NCI-H460 (cell line): ENCODE measurements around the gene ZNF284. TPM values are rescaled to one million over a fixed set of nuclear protein-coding genes. Genes with fewer than 3 reads are reported as not detected.
A peak's percentile ranks its signal among the peaks of the same experiment; 100 is the strongest.

ENCODE experiments used
- DNase-seq: peaks from one replicate; pipeline ENCODE4 v3.0.0-alpha.2; 2016; ENCODE audit warnings: low read depth; ENCODE audit errors: extremely low read depth
- polyA plus RNA-seq: library from polyadenylated mRNA; depleted of rRNA; stranded (reverse); fragments of >200 nt; gene quantifications from 2 replicates; pipeline ENCODE4 v1.2.3, GENCODE V29; 2014; cell fraction: nucleus; rRNA removed
- total RNA-seq: library from RNA; depleted of rRNA; stranded (reverse); fragments of >200 nt; shearing (Covaris generic); gene quantifications from 2 replicates; pipeline ENCODE4 v1.2.3, GENCODE V29; 2014; rRNA removed

ZNF284 gene
- 2.0 and 2.2 TPM in 2 replicates for total RNA-seq
- polyA plus RNA-seq: 1.3 and 1.9 TPM in 2 replicates

DNA sequence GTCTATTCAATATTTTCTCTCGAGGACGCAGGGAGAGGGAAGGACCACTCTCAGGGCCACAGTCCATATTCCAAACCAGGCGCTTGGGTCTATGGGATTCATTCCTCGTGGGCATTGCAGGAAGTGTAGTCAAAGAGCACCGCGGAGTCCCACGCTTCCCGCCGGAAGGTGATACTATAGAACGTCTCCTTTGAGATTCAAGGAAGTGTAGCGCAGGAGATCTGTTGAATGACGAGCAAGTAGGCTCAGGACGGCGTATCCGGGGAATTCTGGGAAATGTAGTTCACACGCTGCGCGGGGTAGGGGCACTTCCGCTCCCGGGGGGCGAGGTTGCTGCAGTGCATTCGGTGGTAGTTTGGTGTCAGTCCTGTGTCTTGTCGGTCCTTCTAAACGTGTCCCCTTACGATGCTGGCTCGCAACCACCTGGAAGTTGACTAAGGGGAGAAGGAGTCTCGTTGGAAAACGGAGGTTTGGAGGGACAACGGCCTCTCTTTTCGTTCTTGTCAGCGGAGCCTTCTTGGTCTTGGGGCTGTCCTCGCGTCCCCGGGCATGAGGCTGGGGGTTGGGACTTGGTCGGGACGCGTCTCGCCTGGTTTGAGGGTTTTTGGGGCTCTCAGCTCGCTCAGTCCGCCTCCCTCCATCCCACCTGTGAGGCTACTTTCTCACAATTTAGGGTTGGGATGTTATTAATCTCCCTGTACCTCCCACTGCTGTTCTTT lies at the start of gene ZNF284:
ZNF284 (plus strand) TSS at position 336 of the 719 bp plus-strand sequence. CDS start 4,231 bp downstream, outside the sequence.
- DNase-seq: peak; percentile 80

DNA sequence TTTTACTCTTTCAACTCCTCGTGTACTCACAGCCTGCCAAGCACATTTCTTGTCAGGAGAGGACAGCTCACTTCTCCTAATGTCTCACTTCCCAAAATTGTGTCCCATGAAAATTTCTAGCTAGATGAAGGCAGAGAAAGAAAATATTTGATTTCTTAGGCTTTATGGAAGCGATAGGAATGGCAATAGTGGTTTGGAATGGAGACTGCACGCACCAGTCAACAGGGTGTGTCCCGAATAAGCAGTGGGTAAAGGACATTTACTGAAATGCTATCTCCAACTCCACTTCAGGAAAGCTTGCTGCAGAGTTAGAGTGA lies 47.1 kb upstream of the ZNF284 start:
- no peak for DNase-seq

DNA sequence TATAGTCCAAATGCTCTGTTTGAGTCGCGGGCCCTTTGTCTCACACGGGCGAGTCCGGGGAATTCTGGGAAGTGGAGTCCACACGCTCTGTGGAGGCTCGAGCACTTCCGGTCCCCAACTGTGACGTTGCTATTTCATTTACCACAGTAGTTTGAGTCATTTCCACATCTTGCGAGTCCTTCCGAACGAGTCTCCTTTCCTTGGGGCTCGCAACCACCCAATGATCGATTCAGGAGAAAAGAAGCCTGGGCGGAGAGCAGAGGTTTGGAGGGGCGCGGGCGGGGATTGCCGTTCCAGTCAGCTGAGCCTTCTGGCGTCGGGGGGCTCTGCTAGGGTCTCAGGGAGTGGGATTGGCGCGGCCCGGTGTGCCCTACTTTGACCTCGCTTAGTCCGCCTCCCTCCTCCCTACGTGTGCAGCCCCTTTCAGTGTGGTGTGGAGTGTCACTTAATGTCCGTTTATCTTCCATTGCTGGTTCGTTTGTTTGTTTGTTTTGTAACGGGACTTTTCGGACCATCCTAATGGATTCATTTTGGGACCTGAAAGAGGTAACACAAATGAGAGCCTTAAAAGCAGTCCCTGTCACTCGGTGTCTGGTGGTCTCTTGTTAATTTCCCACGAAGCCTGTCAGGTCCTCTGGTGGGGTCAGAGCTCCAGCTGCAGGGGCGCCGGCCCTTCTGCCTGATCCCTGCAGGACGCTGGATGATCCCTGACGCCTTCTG lies 46.6 kb upstream of the ZNF284 start, which contains the start of gene ZNF222:
ZNF222 (plus strand) TSS at position 163 of the 720 bp plus-strand sequence; CDS start at position 221, 58 bp downstream.
- peak; percentile 80 for DNase-seq

DNA sequence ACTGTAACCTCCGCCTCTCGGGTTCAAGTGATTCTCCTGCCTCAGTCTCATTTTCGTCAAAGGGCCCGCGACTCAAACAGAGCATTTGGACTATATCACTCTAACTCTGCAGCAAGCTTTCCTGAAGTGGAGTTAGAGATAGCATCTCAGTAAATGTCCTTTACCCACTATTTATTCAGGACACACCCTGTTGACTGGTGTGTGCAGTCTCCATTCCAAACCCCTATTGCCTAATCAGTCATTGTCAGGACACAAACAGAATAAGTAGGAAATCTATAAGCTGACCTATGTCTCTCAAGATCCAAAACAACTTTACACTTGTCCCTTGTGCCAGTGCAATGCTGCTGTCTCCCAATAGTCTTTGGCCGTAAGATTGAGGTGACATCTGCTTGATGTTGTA lies 45.3 kb upstream of the ZNF284 start:
- no peak for DNase-seq

DNA sequence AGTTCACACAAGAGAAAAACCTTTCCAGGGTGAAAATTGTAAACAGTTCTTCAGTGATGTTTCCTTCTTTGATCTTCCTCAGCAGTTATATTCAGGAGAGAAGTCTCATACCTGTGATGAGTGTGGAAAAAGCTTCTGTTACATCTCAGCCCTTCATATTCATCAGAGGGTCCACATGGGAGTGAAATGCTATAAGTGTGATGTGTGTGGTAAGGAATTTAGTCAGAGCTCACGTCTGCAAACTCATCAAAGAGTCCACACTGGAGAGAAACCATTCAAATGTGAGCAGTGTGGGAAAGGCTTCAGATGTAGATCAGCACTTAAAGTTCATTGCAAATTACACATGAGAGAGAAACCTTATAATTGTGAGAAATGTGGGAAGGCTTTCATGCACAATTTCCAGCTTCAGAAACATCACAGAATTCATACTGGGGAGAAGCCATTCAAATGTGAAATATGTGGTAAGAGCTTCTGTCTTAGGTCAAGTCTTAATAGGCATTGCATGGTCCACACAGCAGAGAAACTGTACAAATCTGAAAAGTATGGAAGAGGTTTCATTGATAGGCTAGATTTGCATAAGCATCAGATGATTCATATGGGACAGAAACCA lies 39.9 kb upstream of the ZNF284 start:
- DNase-seq: no peak

DNA sequence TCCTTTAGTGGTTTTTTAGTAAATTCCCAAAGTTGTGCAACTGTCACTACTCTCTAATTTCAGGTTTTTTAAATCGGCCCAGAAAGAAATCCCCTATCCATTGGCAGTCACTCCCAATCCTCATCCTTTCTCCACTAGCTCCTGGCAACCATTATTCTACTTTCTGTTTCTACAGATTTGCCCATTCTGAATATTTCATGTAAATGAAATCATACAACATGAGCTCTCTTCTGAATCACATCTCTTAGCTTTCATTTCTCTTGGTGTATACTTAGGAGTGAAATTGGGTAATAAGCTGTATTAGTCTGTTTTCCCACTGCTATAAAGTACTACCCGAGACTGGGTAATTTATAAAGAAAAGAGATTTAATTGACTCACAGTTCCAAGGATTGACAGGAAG lies 29.8 kb upstream of the ZNF284 start:
- DNase-seq: no peak

DNA sequence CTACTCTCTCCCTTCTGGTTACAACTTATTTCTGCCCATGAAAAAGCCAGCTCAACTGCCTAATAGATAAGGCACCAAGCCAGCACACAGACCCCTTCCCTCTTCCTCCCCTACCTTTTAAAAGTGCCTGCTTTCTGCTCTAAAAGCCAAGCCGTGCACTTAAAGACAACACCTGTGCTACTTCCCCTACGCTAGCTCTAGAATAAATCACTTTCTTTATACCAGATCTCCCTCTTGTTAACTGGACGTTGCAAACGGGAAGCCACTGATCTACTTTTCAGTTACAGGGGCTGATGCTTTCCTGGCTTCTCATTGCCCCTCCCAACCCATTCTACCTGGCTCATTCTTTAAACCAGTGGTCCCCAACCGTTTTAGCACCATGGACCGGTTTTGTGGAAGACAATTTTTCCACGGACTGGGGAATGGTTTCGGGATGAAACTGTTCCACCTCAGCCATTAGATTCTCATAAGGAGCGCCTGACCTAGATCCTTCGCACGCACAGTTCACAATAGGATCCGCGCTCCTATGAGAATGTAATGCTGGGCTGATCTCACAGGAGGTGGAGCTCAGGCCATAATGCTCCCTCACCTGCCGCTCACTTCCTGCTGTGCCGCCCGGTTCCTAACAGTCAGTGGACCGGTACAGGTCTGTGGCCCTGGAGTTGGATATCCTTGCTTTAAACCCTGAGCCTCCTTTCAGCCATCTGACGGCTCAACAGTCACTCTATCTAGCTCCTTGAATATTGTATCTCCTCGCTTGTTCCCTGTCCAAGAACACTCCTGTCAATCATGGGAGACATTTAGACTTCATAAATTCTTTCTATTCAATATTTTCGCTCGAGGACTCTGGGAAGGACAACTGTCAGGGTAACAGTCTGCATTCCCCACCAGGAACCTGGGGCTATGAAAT lies 21.0 kb upstream of the ZNF284 start:
- no peak for DNase-seq

DNA sequence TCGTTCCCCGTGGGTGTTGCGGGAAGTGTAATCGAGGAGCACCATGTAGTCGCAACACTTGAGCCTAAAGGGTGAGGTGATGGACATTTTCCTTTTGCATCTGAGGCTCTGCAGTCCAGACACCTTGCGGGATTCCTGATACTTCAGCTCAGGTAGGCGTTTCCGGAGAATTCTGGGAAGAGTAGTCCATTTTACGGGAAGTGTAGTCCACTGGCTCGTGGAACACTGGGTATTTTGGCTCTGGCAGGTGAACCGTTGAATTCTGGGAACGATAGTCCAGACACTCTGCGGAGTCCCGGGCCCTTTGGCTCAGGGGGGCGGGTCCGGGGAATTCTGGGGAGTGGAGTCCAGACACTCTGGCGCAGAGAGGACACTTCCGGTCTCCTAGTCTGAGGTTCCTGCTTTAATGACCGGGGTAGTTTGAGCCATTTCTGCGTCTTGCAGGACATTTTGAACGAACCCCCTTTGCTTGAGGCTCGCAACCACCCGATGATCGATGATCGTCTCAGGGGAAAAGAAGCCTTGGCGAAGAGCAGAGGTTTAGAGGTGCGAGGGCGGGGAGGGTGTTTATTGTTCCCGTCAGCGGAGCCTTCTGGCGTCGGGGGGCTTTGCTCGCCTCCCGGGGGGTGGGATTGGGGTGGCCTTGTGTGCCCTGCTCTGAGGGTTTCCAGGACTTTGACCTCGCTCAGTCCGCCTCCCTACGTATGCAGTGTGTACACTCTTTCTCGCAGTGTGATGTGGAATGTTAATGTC lies 20.1 kb upstream of the ZNF284 start, which contains the start of gene ZNF223:
ZNF223 (plus strand) TSS at position 387 of the 753 bp plus-strand sequence. CDS start 3,141 bp downstream, outside the sequence.
- DNase-seq: peak; percentile 83

DNA sequence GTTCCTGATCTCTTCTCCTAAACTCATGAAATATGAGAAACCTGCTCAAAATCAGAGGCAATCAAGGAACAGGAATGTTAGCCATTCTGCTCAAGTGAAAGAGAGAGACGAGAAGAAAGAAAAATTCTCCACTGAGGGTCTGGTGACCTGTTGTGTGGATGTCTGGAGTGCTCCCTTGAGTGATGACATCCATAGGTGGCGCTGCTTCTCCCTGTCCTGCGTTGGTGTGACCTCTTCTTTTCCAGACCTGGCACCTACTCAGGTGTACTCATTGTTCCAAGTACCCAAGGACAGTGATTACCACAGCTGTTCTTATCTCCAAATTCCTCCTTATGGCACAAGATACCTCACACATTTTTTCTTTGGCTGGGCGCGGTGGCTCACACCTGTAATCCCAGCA lies 16.1 kb upstream of the ZNF284 start:
- no peak for DNase-seq

DNA sequence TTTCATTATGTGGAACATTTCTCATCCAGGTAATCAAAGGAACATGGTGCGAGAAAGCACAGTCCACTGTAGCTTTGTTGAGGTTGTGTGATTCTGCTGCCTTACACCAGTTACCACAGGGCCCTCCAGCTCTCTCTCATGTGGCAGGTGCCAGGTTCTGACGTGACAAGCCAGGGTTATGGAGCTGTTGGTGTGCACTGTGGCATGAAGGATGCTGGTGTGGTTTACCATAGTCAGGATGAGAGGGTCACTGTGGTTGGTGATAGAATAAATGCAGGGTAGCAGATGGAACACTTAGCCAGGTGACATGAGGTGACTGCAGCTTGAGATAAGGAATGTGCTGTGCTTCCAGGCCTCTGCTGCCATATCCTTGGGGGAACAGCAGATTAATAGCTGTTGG lies 12.7 kb upstream of the ZNF284 start:
- DNase-seq: no peak

DNA sequence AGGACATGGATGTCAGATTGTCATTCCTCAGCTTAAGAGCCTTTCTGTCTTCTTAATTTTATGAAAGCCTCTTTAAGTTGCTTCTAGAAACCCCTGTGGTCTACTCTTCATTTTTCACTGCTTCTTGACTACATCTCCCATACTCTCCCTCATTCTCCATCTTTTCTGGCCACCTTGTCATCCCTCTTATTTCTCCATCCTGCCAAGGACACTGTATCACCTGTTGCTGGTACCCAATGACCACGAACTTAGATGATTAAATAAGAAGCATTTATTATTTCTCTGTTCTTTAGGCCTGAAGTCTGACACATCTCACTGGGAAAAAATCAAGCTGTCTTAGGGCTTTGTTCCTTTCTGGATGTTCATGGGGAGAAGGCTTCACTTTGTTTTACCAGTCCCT lies 10.9 kb upstream of the ZNF284 start:
- no peak for DNase-seq

DNA sequence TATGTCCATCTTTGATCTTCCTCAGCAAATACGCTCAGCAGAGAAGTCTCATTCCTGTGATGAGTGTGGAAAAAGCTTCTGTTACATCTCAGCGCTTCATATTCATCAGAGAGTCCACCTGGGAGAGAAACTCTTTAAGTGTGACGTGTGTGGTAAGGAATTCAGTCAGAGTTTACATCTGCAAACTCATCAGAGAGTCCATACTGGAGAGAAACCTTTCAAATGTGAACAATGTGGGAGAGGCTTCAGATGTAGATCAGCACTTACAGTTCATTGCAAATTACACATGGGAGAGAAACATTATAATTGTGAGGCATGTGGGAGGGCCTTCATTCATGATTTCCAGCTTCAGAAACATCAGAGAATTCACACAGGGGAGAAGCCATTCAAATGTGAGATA lies 5.7 kb upstream of the ZNF284 start:
- DNase-seq: no peak

DNA sequence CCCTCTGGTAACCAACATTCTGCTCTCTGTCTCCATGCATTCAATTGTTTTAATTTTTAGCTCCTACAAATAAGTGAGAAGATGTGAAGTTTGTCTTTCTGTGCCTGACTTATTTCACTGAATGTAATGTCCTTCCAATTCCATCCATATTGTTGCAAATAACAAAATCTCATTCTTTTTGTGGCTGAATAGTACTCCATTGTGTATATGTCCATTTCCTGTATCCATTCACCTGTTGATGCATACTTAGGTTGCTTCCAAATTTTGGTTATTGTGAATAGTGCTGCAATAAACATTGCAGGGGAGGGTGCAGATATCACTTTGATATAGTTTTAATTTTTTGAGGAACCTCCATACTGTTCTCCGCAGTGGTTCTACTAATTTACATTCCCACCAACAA lies 2.5 kb upstream of the ZNF284 start:
- DNase-seq: no peak

DNA sequence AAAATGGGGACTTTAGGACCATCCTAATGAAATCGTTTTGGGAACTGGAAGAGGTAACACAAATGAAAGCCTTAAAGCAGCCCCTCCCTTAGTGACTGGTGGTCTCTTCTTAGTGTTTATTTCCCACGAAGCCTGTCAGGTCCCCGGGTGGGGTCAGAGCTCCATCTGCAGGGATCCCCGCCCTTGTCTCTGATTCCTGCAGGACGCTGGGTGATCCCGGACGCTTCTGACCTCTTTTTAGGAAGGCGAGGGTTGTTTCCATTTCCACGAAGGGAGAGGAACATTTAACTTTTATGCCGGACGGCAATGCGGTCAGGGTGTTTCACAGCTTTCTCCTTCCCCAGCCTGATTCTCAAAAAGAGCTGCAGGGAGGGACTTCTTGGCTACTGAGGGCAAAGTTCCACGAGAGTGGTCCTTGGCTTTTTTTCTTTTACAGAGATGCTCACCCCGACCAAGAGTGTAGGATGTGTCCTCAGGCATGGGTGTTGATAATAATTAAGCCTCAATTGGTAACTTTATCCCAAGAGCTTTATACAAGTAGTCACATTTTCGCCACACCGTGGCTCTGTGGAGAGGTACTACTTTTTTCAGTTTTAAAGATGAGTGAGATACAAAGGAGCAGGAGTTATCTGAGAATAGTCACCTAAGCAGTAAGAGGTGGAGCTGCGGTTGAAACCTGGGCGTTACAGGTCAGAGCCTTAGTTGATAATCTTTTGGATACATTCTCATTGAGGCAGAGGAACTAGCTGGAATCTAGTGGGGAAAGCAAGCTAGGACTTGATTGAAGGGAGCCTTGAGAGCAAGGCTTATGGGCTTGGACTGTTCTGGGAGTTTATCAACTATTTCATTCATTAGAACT lies 813 bp downstream of the ZNF284 start:
- no peak for DNase-seq

DNA sequence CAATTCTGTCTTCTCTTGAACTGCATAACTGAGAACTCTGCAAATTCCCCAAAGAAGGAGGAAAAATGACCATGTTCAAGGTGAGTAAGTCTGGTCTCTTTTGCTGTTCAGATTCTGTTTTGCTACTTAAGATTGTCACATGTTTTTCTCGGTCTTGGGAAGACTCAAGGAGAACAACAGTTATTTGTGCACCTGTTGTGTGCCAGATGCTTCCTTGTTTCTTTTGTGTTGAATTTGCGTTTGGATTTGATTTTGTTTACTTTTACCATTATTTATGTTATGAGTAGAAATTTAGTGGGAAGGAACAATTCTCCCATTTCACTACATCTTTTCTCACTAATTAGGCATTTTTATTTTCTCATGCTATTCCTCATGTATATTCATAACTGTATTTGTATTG lies 4.4 kb downstream of the ZNF284 start:
- DNase-seq: no peak

DNA sequence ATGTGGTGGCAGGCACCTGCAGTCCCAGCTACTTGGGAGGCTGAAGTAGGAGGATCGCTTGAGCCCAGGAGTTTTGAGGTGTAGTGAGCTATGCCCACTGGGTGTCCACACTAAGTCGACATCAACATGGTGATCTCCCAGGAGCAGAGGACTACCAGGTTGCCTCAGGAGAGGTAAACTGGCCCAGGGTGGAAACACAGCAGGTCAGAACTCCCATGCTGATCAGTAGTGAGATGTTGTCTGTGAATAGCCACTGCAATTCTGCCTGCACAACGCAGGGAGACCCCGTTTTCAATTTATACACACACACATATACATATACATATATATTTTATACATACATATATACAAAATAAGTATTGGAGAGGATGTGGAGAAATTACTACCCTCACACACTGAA lies 20.1 kb downstream of the ZNF284 start:
- DNase-seq: no peak

DNA sequence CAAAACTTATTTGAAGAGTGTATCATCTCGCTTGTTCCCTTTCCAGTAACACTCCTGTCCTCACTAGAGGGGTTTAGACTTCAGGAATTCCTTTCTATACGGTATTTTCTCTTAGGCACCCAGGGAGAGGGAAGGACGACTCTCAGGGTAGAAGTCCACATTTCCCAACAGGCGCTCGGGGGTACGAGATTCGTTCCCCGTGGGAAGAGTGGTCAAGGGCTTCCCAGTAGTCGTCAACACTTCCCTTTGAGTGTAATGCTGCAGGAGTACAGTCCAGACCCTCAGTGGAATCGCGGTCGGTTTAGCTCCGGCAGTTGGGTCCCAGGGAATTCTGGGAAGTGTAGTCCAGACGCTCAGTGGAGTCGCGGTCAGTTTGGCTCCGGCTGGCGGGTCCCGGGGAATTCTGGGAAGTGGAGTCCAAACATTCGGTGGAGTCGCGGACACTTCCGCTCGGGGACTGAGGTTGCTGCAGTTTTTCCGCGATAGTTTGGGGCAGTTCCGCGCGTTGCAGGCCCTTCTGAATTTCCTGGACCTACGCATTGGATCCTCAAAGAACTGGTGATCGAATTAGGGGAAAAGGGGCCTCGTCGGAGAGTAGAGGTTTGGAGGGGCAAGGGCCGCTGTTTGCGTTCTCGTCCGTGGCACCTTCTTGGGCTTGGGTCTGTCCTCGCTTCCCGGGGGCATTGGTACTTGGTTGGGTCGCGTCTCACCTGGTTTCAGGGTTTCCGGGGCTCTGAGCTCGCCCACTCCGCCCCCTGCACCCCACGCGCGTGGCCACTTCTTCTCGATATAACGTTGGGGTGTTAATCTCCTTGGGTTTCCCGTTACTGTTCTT lies 22.2 kb downstream of the ZNF284 start, which contains the start of gene ZNF224:
ZNF224 (plus strand) TSS at position 431 of the 835 bp plus-strand sequence. CDS start 3,513 bp downstream, outside the sequence.
- peak; percentile 84 for DNase-seq

DNA sequence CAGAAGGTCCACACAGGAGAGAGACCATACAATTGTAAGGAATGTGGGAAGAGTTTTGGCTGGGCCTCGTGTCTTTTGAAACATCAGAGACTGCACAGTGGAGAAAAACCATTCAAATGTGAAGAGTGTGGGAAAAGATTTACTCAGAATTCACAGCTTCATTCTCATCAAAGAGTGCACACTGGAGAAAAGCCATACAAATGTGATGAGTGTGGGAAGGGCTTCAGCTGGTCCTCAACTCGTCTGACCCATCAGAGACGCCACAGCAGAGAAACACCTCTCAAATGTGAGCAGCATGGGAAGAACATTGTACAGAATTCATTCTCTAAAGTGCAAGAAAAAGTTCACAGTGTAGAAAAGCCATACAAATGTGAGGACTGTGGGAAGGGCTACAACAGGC lies 35.8 kb downstream of the ZNF284 start:
- DNase-seq: no peak
